Progenitor cell of endocrine pancreas (in vitro differentiated cells): ENCODE data around the gene TMEM119. TPM values are rescaled to one million over a fixed set of nuclear protein-coding genes. Genes with fewer than 3 reads are reported as not detected.

Experiments used
- DNase-seq: peaks from one replicate; pipeline ENCODE4 v3.0.0; 2021; ENCODE audit warnings: low spot score; ENCODE audit not compliant: unreplicated experiment
- H3K27ac Mint-ChIP-seq: 2 replicates; pipeline ENCODE4 v1.8.0; 2021; ENCODE audit warnings: mild to moderate bottlenecking, moderate library complexity, mixed read lengths
- H3K27me3 Mint-ChIP-seq: 2 replicates; pipeline ENCODE4 v1.8.0; 2021; ENCODE audit warnings: mixed read lengths
- H3K36me3 Mint-ChIP-seq: 2 replicates; pipeline ENCODE4 v1.8.0; 2022; ENCODE audit warnings: mixed read lengths; ENCODE audit not compliant: insufficient read depth
- H3K4me1 Mint-ChIP-seq: 2 replicates; pipeline ENCODE4 v1.8.0; 2021; ENCODE audit warnings: low read depth, mixed read lengths
- H3K4me3 Mint-ChIP-seq: 2 replicates; pipeline ENCODE4 v1.8.0; 2021; ENCODE audit warnings: low read depth, mild to moderate bottlenecking, moderate library complexity, mixed read lengths
- H3K9me3 Mint-ChIP-seq: 2 replicates; pipeline ENCODE4 v1.8.0; 2021; ENCODE audit warnings: low read depth, mixed read lengths
- total RNA-seq: library from RNA; stranded (reverse); gene quantifications from 2 replicates; pipeline ENCODE4 v1.2.1, GENCODE V29; 2021
- TF ChIP-seq, protein P1 (sequence below): fragments of 200-600 bp; sonication (generic); IDR thresholded peaks from one replicate; pipeline ENCODE4 v1.5.0; 2021; ENCODE audit warnings: antibody characterized with exemption, mild to moderate bottlenecking; ENCODE audit not compliant: unreplicated experiment

TMEM119 gene
- total RNA-seq, 1 donor from 2014 or later, result not detected

DNA sequence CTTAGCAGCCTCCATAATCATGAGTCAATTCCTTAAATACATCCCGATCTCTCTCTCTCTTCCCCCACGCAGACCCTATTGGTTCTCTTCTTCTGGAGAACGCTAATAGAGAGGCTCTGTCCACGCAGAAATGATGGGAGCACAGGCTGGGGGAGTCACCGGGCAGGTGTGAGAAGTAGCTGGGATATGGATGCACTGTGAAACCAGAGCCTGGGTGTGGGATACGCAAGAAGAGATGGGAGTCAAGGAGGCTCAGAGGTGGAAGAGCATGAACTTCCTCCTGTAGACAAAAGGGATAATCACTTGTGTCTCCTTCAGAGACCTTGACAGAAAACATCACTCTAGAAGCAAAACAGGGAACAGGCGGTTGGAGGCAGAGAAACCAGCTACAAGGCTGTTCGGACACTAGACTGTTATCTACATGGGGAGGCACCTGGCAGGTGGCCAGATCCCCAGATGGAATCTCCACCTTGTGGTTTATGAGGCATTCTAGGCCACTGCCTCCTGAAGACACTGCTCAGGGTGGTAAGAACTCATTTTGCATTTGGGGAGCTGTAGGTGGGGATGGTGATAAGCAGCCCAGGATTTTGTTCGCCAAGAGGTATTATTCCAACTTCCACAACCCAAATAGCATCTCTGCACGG, 43.0 kb upstream of the TMEM119 start:
- H3K27me3 Mint-ChIP-seq, result peaks cover 4% of the 10 kb centered on the region
- no peak for DNase-seq
- peak overlapping the region; percentile 66 for H3K27ac Mint-ChIP-seq
- no peaks in the 10 kb centered on the region for H3K9me3 Mint-ChIP-seq
- no peak overlapping the region for H3K4me3 Mint-ChIP-seq
- peaks cover 5% of the 10 kb centered on the region for H3K36me3 Mint-ChIP-seq
- peaks cover 9% of the 10 kb centered on the region for H3K4me1 Mint-ChIP-seq
- TF ChIP-seq, protein P1, sequence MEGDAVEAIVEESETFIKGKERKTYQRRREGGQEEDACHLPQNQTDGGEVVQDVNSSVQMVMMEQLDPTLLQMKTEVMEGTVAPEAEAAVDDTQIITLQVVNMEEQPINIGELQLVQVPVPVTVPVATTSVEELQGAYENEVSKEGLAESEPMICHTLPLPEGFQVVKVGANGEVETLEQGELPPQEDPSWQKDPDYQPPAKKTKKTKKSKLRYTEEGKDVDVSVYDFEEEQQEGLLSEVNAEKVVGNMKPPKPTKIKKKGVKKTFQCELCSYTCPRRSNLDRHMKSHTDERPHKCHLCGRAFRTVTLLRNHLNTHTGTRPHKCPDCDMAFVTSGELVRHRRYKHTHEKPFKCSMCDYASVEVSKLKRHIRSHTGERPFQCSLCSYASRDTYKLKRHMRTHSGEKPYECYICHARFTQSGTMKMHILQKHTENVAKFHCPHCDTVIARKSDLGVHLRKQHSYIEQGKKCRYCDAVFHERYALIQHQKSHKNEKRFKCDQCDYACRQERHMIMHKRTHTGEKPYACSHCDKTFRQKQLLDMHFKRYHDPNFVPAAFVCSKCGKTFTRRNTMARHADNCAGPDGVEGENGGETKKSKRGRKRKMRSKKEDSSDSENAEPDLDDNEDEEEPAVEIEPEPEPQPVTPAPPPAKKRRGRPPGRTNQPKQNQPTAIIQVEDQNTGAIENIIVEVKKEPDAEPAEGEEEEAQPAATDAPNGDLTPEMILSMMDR, result no peak

DNA sequence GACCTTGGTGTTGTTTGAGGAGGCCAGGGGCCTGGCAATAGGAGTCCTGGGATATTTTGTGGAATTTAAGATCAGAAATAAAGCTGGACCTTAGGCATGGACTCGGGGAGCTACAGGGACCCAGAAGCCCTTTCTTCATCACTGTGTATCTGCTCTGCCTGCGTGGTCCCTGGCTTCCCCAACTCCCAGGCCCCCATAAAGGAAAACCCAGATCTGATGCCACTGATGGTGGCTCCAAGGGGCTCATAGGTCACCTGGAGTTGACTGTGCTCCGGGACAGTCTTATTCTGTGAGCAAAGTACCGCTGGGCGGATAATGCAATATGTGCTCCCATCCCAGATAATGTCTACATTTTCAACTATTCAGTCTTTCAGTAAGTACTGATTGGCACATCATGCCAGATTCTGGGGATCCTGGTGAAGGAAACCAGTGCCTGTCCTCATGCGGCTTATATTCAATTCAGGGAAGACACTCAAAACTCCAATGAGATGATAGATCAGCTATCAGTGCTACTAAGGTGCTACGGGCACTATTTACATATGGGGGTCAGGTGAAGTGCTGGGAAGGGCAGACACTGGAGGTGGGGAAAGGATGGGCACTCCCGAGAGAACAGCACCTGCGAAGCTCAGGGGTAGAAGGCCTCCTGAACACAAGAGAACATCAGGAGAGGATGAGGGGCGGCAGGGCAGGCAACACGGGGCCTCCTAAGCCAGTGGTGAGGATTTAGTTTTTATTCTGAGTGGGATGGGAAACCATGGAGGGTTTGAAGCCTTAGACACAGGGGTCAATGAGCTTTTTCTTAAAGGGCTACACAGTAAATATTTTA, 41.3 kb upstream of the TMEM119 start:
- H3K4me3 Mint-ChIP-seq, result no peak overlapping the region
- TF ChIP-seq, protein P1, result no peak
- no peaks in the 10 kb centered on the region for H3K9me3 Mint-ChIP-seq
- H3K27me3 Mint-ChIP-seq, result peaks cover 9% of the 10 kb centered on the region
- no peak for DNase-seq
- peaks cover 9% of the 10 kb centered on the region for H3K4me1 Mint-ChIP-seq
- no peaks in the 10 kb centered on the region for H3K36me3 Mint-ChIP-seq
- H3K27ac Mint-ChIP-seq, result no peak overlapping the region

DNA sequence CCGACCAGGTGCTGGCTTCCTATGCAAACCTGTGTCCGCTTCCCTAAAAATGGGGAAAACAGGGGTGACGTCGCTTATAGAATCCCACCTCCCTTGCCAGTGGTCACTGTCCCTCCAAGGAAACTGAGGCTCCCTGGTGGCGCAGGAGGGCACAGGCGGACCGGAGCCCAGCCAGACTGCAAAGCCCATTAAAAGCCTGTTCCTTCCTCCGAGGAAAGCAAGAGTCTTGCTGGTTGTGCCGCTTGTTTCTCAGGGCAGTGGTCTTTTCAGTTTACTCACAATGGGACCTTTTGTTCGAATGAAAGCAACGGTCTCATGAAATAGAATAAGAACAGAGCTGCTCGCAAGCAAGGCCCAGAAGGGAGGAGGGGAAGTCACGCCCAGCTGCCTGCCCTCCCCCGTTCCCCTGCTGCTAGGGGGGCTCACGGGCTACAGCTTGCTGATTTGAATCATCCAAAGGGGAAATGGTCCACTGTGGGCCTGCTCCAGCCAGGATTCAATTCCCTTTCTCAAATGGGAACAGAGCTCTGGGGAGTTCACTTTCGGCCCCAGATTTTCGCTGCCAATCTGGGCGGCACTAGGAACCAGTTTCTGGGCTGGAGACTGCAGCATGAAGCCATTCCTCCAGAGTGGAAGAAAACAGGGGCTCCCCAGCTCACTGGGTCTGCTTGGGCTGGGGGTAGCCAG, 40.4 kb upstream of the TMEM119 start:
- no peak for DNase-seq
- no peak overlapping the region for H3K4me3 Mint-ChIP-seq
- H3K36me3 Mint-ChIP-seq, result no peaks in the 10 kb centered on the region
- H3K27ac Mint-ChIP-seq, result peak overlapping the region; percentile 56
- H3K9me3 Mint-ChIP-seq, result no peaks in the 10 kb centered on the region
- TF ChIP-seq, protein P1, result no peak
- peaks cover 9% of the 10 kb centered on the region for H3K27me3 Mint-ChIP-seq
- H3K4me1 Mint-ChIP-seq, result peaks cover 9% of the 10 kb centered on the region

DNA sequence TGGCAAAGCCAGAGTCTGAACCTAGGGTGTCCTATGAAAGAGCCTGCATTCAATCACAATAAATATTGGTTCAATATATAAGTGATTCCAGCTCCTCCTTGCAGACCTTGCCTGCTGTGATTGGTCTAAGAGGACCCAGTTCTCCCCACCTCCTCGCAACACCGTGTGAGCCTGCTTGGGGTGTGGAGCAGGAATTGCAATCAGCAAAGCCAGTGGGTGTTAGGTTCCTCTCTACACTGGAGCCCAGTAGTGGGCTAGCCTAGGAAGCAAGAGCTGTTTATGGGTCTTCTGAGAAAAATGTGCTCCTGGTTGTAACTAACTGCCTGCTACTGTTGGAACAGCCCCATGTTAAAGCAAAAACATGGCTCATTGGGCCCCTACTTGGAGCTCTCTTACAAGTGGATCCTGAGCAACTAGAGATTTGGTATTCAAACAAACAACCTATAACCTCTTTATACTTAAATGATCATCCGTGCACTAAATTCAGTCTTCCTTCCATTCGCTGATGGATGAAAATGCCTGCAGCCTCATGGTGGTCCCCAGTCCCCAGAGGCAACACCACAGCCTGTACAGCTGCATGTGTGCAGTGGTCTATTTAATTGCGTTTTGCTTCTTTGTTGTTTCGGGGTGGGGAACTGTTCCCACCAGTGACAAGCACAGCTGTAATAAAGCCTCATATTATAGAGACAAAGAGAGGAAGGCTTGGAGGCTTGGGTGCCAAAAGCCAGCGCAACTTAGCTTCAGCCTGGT, 39.5 kb upstream of the TMEM119 start:
- peaks cover 9% of the 10 kb centered on the region for H3K27me3 Mint-ChIP-seq
- no peak overlapping the region for H3K4me3 Mint-ChIP-seq
- no peak for DNase-seq
- H3K27ac Mint-ChIP-seq, result no peak overlapping the region
- peaks cover 9% of the 10 kb centered on the region for H3K4me1 Mint-ChIP-seq
- TF ChIP-seq, protein P1, result no peak
- no peaks in the 10 kb centered on the region for H3K36me3 Mint-ChIP-seq
- H3K9me3 Mint-ChIP-seq, result no peaks in the 10 kb centered on the region
